Measurements from ENCODE around the gene ST6GALNAC2.
"Not testable (repeated sequence)": the region's sequence is repeated elsewhere in the genome, so short reads cannot be mapped to it uniquely, and the experiment has no call there.

ST6GALNAC2 gene

GRCh38 chr17:76570877-76571471, 14.7 kb downstream of the ST6GALNAC2 start:
- DNase-seq (ENCODE audit: low read depth in 2 of 2), result no peak

DNA sequence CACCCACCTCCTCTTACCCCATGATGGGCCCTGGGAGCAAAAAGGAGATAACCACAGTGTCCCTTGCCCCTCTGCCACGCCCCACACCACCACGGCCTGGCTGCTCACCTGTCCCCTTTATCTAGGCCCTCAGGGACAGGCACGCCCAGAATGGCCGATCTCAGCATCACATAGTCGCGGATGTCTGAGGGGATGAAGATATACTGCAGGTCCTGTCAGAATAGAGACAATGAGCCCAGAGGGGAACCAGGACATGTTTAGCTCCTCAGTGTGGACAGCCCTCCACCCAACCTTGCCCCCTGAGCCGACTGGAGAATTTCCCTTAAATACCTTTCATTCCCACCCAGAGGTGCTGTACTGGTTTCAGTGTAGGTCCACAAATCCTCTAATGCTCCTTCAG, 15.2 kb downstream of the ST6GALNAC2 start:
- DNase-seq (ENCODE audit: low read depth in 2 of 2), result no peak

- no peak for DNase-seq (ENCODE audit: low read depth in 2 of 2)
Measured at GRCh38 chr17:76569607-76570279, 15.9 kb downstream of the ST6GALNAC2 start.

GRCh38 chr17:76568811-76569221, 16.8 kb downstream of the ST6GALNAC2 start:
- DNase-seq (ENCODE audit: low read depth in 2 of 2), result no peak

DNA sequence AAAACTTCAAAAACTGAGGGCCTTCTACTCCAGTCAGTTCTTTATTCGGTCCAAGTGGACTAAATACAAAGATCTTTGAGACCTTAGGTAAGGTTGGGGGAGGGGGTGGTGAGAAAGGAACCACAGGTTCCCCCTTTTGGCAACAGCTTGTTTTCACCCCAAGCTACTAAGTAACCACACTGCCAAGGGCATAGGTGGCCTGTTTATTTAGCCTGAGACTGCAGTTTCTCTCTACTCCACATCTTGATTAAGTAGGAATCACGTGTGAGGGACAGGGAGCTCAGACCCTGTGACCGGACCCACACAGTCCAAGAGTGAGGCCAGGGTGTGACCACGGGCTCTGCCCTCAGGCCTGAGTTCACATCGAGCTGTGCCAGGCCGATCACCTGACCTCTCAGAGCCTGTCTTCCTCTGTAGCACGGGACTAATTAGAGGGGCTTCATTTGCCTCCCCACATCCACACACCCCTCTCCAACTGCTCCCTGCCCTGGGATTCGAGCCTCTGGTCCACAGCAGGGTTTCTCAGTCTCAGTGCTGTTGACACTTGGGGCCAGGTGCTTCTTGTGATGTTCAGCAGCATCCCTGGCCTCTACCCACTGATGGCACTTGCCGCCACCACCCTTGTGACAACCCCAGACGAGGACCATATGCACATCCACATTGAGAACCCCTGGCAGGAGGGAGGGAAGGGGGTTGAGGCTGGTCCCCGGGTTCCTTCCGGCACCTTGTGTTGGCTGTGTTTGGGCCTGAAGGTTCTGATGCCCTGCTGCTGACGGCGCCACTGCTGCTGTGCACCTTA, 17.8 kb downstream of the ST6GALNAC2 start:
- DNase-seq (ENCODE audit: low read depth in 2 of 2), result no peak

DNA sequence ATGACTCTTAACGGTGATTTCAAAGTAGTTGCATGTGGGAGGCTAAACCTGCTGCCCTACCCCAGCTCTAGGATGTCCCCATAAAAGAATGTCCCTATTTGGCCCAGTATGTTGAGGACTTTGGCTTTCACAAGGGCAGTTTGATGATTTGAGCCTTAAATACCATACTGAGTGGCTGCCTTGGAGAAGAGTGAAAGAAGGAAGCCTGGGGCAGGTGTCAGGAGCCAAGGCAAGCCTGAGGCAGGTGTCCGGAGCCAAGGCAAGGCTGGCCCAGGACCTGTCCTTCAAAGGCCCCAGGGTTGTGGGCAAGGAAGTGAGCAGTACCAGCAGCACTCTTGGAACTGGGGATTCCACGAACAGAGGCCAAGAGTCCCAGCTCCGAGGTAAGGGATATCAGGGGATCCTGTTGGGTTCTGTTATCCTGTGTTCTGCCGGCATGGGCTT, 18.6 kb downstream of the ST6GALNAC2 start:
- DNase-seq (ENCODE audit: low read depth in 2 of 2), result no peak

- no peak for DNase-seq (ENCODE audit: low read depth in 2 of 2)
Measured at GRCh38 chr17:76566613-76566943, 19.1 kb downstream of the ST6GALNAC2 start.

GRCh38 chr17:76565728-76566612, 19.7 kb downstream of the ST6GALNAC2 start:
- DNase-seq (ENCODE audit: low read depth in 2 of 2), result no peak

GRCh38 chr17:76564991-76565727, 20.5 kb downstream of the ST6GALNAC2 start:
- not testable (repeated sequence) for DNase-seq (ENCODE audit: low read depth in 2 of 2)

DNA sequence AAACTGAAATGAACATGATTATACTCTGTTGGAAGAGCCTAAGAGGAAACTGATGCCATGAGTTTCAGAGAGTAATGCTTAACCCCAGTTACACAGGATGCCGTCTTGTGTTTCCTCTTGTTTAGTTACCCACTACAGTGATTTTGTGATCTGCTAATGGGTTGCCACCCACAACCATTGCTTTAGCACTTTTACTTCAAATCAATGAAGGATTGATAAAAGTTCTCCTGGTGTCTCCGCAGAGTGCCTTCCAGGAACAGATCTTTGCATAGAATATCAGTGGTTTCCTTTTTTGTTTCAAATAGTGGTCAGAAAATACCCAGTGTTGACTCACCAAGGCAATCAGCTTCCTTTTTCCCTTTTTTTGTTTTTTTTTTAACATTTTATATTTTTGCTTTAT, 22.3 kb downstream of the ST6GALNAC2 start:
- not testable (repeated sequence) for DNase-seq (ENCODE audit: low read depth in 2 of 2)

DNA sequence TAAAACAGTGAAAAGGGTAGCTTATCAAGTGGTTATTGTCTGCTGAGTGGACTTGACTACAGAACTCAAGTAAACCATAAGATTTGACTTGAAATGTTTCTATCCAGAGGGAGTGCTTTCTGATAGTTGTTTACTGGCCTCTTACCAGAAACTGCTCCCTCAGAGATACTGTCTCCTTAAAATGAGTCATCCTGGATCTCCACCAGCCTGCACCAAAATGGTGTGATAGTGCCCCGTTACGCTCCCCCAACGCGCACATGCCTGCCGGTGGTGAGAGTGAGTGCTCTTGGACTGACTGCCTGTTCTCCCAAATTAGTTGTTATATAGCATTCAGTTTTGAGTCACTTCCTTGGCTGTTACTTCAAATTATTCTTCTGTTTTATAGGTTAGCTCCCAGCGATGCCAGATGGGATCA, 22.9 kb downstream of the ST6GALNAC2 start:
- DNase-seq (ENCODE audit: low read depth in 2 of 2), result no peak

GRCh38 chr17:76561799-76562268, 23.8 kb downstream of the ST6GALNAC2 start:
- DNase-seq (ENCODE audit: low read depth in 2 of 2), result no peak

GRCh38 chr17:76561332-76561731, 24.3 kb downstream of the ST6GALNAC2 start:
- DNase-seq (ENCODE audit: low read depth in 2 of 2), result no peak

- DNase-seq (ENCODE audit: low read depth in 2 of 2), result no peak
Measured at GRCh38 chr17:76560877-76561221, 24.8 kb downstream of the ST6GALNAC2 start.

DNA sequence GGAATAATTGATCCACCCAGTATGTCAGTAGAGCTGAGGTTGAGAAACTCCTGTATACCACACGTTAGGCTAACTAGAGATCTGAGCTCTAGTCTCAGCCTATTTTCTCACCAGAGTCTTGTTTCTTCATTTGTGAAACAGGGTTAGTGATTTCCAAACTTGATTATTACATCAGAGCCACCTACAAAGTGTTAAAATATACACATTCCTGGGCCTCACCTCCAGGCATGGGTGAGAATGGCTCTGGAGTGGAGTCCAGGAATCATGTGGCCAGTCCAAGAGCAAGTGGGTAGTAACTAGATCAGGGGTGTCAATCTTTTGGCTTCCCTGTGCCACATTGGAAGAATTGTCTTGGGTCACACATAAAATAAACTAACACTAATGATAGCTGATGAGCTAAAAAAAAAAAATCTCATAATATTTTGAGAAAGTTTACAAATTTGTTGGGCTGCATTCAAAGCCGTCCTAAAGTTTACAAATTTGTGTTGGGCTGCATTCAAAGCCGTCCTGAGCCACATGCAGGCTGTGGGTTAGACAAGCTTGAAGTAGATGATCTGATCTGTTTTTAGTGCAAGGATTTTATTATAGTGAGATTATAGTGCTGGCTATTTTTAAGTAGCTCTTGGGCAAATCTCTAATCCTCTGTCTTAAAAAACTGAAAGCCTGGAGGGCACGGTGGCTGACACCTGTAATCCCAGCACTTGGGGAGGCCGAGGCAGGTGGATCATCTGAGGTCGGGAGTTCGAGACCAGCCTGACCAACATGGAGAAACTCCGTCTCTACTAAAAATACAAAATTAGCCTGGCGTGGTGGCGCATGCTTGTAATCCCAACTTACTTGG, 25.4 kb downstream of the ST6GALNAC2 start:
- no peak for DNase-seq (ENCODE audit: low read depth in 2 of 2)

GRCh38 chr17:76559460-76559859, 26.2 kb downstream of the ST6GALNAC2 start:
- DNase-seq (ENCODE audit: low read depth in 2 of 2), result not testable (repeated sequence)

GRCh38 chr17:76558198-76559095, 27.2 kb downstream of the ST6GALNAC2 start:
- no peak for DNase-seq (ENCODE audit: low read depth in 2 of 2)

GRCh38 chr17:76557368-76558197, 28.1 kb downstream of the ST6GALNAC2 start:
- peak; percentile 81 to 87 for DNase-seq (ENCODE audit: low read depth in 2 of 2)
